RWPE2 (cell line): ENCODE results near the gene GABRR3.
A peak's percentile ranks its signal among the peaks of the same experiment; 100 is the strongest.
"Not testable (repeated sequence)": the region's sequence is repeated elsewhere in the genome, so short reads cannot be mapped to it uniquely, and the experiment has no call there.

Experiments
- ATAC-seq: fragments of 200-7000 bp; cut with Tn5 transposase; 3 replicates; pipeline ENCODE4 v1.9.1; 2021; ENCODE audit warnings: low read depth
- DNase-seq: peaks from one replicate; pipeline ENCODE4 v3.0.0-alpha.2; 2020; ENCODE audit warnings: low spot score
- H3K27ac ChIP-seq: fragments of 450-650 bp; 2 replicates; pipeline ENCODE4 v1.5.1; 2017; ENCODE audit warnings: mild to moderate bottlenecking; ENCODE audit not compliant: poor library complexity, severe bottlenecking
- H3K27me3 ChIP-seq: fragments of 250-450 bp; sonication (Bioruptor Pico); 2 replicates; pipeline ENCODE4 v1.5.1; 2021; ENCODE audit warnings: mild to moderate bottlenecking, moderate library complexity; ENCODE audit not compliant: insufficient read depth, poor library complexity, severe bottlenecking
- H3K36me3 ChIP-seq: fragments of 250-450 bp; sonication (Bioruptor Pico); 2 replicates; pipeline ENCODE4 v1.5.1; 2020; ENCODE audit warnings: low read depth, mild to moderate bottlenecking, moderate library complexity
- H3K4me1 ChIP-seq: fragments of 250-450 bp; sonication (Bioruptor Pico); 2 replicates; pipeline ENCODE4 v1.5.1; 2021; ENCODE audit warnings: mild to moderate bottlenecking, moderate library complexity; ENCODE audit not compliant: insufficient read depth, poor library complexity, severe bottlenecking
- H3K4me3 ChIP-seq: fragments of 250-450 bp; sonication (Bioruptor Pico); 2 replicates; pipeline ENCODE4 v1.5.1; 2021; ENCODE audit warnings: mild to moderate bottlenecking, moderate library complexity; ENCODE audit not compliant: severe bottlenecking
- H3K9me3 ChIP-seq: fragments of 250-450 bp; sonication (Bioruptor Pico); 2 replicates; pipeline ENCODE4 v1.5.1; 2021; ENCODE audit warnings: mild to moderate bottlenecking, moderate library complexity; ENCODE audit not compliant: severe bottlenecking
- TF ChIP-seq, protein P1 (sequence below): fragments of 450-650 bp; IDR thresholded peaks from one replicate; pipeline ENCODE4 v1.5.1; 2017; ENCODE audit warnings: mild to moderate bottlenecking, moderate library complexity; ENCODE audit not compliant: poor library complexity, severe bottlenecking

GABRR3 gene

DNA sequence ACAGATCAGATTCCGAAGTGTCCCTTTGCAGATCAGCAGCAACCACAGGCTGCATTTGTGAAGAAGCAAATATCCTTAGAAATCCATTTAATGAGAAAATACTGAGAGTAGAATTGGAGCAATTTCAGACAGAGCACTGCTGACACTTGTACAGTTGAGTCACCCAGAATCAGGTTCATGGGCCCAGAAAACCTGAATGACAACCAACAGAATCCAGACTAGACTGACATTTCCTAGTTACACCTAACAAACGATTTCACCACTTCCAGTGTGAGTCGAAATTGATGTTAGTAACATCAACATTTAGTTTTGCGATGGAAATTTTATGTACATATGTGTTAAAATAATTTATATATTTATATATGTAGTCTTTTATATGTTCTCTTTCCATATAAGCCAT, 16.8 kb downstream of the GABRR3 start:
- H3K36me3 ChIP-seq: no peaks in the 10 kb centered on the region
- no peak overlapping the region for H3K27ac ChIP-seq
- H3K4me1 ChIP-seq: peaks cover 7% of the 10 kb centered on the region
- H3K4me3 ChIP-seq: no peak overlapping the region
- DNase-seq (no peak), ATAC-seq (no peak)
- no peaks in the 10 kb centered on the region for H3K27me3 ChIP-seq
- H3K9me3 ChIP-seq: no peaks in the 10 kb centered on the region
- TF ChIP-seq, protein P1, sequence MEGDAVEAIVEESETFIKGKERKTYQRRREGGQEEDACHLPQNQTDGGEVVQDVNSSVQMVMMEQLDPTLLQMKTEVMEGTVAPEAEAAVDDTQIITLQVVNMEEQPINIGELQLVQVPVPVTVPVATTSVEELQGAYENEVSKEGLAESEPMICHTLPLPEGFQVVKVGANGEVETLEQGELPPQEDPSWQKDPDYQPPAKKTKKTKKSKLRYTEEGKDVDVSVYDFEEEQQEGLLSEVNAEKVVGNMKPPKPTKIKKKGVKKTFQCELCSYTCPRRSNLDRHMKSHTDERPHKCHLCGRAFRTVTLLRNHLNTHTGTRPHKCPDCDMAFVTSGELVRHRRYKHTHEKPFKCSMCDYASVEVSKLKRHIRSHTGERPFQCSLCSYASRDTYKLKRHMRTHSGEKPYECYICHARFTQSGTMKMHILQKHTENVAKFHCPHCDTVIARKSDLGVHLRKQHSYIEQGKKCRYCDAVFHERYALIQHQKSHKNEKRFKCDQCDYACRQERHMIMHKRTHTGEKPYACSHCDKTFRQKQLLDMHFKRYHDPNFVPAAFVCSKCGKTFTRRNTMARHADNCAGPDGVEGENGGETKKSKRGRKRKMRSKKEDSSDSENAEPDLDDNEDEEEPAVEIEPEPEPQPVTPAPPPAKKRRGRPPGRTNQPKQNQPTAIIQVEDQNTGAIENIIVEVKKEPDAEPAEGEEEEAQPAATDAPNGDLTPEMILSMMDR: no peak

DNA sequence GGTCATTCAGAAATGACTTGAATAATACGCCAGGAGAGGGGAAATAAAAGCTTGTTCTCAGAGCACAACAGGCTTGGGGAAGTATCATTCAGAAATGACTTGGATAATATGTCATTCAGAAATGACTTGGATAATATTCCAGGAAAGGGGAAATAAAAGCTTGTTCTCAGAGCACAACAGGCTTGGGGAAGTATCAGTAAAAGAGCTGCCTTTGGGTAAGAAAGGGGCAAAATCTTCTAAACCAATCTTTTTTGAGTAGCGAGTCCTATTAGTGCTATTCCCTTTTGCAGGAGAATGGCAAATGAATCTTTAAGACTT, 20.9 kb downstream of the GABRR3 start:
- H3K9me3 ChIP-seq: no peaks in the 10 kb centered on the region
- TF ChIP-seq, protein P1: no peak
- H3K4me3 ChIP-seq: no peak overlapping the region
- DNase-seq (no peak), ATAC-seq (no peak)
- no peaks in the 10 kb centered on the region for H3K27me3 ChIP-seq
- H3K27ac ChIP-seq: no peak overlapping the region
- no peaks in the 10 kb centered on the region for H3K36me3 ChIP-seq
- peaks cover 12% of the 10 kb centered on the region for H3K4me1 ChIP-seq

DNA sequence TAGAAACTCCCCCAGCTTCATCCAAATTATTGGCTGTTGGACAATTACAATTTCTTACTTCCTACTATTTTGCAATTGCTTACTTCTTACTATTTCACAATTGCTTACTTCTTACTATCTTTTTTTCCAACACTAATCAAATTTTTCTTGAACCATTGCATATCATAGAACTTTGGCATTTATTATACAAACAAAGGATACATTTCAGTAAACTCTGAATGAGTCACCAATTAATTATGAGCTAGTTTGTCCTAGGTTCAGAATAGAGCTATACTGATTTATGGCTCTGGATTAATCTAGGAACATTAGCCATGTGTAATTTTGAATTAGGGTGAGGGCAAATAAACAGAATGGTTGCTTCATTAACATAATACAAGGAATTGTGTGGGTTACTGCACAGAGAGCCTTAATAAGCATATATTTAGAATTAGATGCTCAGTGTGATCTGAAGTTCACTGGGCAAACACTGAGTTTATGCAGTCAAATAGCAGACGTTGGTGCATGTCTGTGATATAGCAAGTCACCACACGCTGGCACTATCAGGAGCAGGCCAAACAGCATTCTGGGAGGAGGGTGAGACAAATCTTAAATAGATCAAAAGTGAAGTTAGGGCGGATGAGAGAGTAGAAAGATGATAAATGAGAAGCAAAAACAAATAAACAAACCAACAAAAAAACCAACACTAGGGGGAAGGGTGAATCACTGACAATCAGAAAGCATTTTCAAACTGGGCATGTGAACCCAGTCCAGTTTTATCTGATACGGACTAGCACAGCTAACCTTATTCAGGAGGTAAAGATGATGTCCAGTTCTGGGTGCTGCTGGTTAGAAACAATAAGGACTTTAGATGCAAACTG, 21.5 kb downstream of the GABRR3 start:
- TF ChIP-seq, protein P1: no peak
- Histone ChIP-seq H3K27ac (no peak overlapping the region), H3K9me3 (no peaks in the 10 kb centered on the region), H3K4me1 (peaks cover 12% of the 10 kb centered on the region), H3K36me3 (no peaks in the 10 kb centered on the region), H3K27me3 (no peaks in the 10 kb centered on the region), H3K4me3 (no peak overlapping the region)
- peak; percentile 71 for ATAC-seq
- no peak for DNase-seq

DNA sequence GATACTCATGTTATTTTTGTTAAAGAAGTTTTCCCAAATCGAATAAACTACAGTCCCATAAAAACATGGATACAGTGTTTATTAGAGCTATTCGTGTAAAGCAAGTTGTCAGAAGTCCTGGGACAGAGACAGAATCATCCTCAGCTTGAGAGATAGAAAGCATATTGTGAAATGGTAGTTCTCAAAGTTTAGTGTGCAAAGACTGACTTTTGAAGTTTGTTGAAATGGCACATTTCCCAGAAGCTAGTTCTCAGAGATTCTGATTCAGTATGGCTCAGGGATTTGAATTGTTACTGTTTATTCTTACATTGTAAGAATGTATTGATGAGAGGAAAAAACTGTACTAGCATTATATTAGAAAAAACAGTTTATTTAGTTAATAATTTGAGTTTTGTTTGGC, 22.1 kb downstream of the GABRR3 start:
- H3K4me3 ChIP-seq: no peak overlapping the region
- no peak overlapping the region for H3K27ac ChIP-seq
- no peaks in the 10 kb centered on the region for H3K9me3 ChIP-seq
- H3K4me1 ChIP-seq: peaks cover 12% of the 10 kb centered on the region
- H3K27me3 ChIP-seq: no peaks in the 10 kb centered on the region
- TF ChIP-seq, protein P1: no peak
- no peaks in the 10 kb centered on the region for H3K36me3 ChIP-seq
- ATAC-seq (no peak), DNase-seq (no peak)

DNA sequence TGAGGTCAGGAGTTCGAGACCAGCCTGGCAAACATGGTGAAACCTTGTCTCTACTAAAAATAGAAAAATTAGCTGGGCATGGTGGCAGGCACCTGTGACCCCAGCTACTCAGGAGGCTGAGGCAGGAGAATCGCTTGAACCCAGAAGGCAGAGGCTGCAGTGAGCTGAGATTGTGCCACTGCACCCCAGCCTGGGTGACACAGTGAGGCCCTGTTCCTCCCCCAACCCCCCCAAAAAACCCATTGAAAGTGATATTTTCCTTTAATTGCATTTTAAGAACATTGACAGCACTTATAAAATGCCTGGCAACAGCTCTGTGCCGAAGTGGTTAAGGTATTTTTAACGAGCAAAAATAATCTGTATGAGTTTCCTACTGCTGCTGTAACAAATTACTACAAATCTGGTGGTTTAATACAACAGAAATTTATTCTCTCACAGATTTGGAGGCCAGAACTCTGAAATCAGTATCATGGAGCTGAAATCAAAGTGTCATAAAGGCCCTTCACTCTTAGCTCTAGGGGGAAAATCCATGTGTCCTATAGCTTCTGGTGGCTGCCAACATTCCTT, 24.1 kb downstream of the GABRR3 start:
- not testable (repeated sequence) for H3K27me3 ChIP-seq, ATAC-seq, H3K4me3 ChIP-seq, H3K36me3 ChIP-seq, H3K27ac ChIP-seq, H3K9me3 ChIP-seq, DNase-seq
- peaks cover 12% of the 10 kb centered on the region for H3K4me1 ChIP-seq
